Measurements from ENCODE around the gene STN1. TPM values are rescaled to one million over a fixed set of nuclear protein-coding genes. Genes with fewer than 3 reads are reported as not detected.

Gene STN1
- total RNA-seq, 2 experiments from 2014 or later: 37.5 to 52.0 TPM

- peaks cover 2% of the 10 kb centered on the region for H3K36me3 Mint-ChIP-seq
- no peak overlapping the region for H3K27ac Mint-ChIP-seq
- H3K4me3 Mint-ChIP-seq: no peak overlapping the region
- CTCF ChIA-PET: interaction anchor here (1.6 to 2.2 kb wide), 4 partner anchors 14 to 199 kb away, joined by 7 to 12 read pairs (median 10); partner anchors contain the start of gene SFR1
- DNase-seq: no peak
- H3K9me3 Mint-ChIP-seq (ENCODE audit: low read depth): no peaks in the 10 kb centered on the region
- peaks cover 6% of the 10 kb centered on the region for H3K4me1 Mint-ChIP-seq
- no peak for ATAC-seq
- H3K27me3 Mint-ChIP-seq: no peaks in the 10 kb centered on the region
These were observed 4.7 kb upstream of the STN1 start for GRCh38 chr10:103922659-103923058.

DNA sequence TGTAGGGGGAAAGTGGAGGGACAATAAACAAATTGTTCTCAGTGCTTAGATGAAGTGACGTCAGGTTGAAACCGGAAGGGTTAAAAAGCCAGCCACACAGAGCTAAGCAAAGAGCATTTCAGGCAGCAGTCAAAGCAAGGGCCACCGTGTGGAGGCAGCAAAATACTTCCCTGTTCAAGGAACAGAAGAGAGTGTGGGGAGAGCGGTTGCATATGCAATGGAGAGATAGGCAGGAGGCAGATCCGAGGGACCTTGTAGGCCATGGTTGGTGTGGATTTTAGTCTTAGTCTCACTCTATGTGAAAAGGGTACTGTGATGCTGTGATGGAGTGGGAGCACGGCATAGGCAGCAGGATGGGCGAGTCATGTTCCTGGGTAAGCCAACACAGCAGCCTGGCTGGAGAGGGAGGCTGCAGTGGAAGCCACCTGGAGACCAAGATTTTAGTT, 3.8 kb upstream of the STN1 start:
- no peak for ATAC-seq
- H3K4me1 Mint-ChIP-seq: peaks cover 6% of the 10 kb centered on the region
- peaks cover 7% of the 10 kb centered on the region for H3K36me3 Mint-ChIP-seq
- H3K4me3 Mint-ChIP-seq: no peak overlapping the region
- H3K27me3 Mint-ChIP-seq: no peaks in the 10 kb centered on the region
- no peak overlapping the region for H3K27ac Mint-ChIP-seq
- peak; percentile 75 for DNase-seq
- CTCF ChIA-PET: interaction anchor here (0.7 to 2.2 kb wide), 11 partner anchors 9 to 202 kb away, joined by 3 to 12 read pairs (median 5); partner anchors contain the start of genes SFR1 and SLK
- no peaks in the 10 kb centered on the region for H3K9me3 Mint-ChIP-seq (ENCODE audit: low read depth)

- no peaks in the 10 kb centered on the region for H3K27me3 Mint-ChIP-seq
- H3K9me3 Mint-ChIP-seq (ENCODE audit: low read depth): no peaks in the 10 kb centered on the region
- H3K36me3 Mint-ChIP-seq: peaks cover 11% of the 10 kb centered on the region
- ATAC-seq (no peak), DNase-seq (no peak)
- H3K4me1 Mint-ChIP-seq: peaks cover 7% of the 10 kb centered on the region
- CTCF ChIA-PET: interaction anchor here (0.7 to 2.2 kb wide), 12 partner anchors 8 to 203 kb away, joined by 3 to 12 read pairs (median 5); partner anchors contain the start of genes SFR1 and SLK
- H3K27ac Mint-ChIP-seq: no peak overlapping the region
- H3K4me3 Mint-ChIP-seq: no peak overlapping the region
These were observed 3.3 kb upstream of the STN1 start for GRCh38 chr10:103921248-103921647.

- Mint-ChIP-seq H3K4me3 (no peak overlapping the region), H3K4me1 (peaks cover 23% of the 10 kb centered on the region), H3K36me3 (peaks cover 26% of the 10 kb centered on the region), H3K27me3 (no peaks in the 10 kb centered on the region), H3K9me3 (ENCODE audit: low read depth) (peaks cover 4% of the 10 kb centered on the region), H3K27ac (no peak overlapping the region)
- DNase-seq (no peak), ATAC-seq (no peak)
- CTCF ChIA-PET: interaction anchor here (0.6 to 2.1 kb wide), 4 partner anchors 11 to 355 kb away, joined by 3 to 11 read pairs (median 6); no protein-coding TSS in a partner anchor
These were observed 1.7 kb upstream of the STN1 start for GRCh38 chr10:103919648-103920025.

DNA sequence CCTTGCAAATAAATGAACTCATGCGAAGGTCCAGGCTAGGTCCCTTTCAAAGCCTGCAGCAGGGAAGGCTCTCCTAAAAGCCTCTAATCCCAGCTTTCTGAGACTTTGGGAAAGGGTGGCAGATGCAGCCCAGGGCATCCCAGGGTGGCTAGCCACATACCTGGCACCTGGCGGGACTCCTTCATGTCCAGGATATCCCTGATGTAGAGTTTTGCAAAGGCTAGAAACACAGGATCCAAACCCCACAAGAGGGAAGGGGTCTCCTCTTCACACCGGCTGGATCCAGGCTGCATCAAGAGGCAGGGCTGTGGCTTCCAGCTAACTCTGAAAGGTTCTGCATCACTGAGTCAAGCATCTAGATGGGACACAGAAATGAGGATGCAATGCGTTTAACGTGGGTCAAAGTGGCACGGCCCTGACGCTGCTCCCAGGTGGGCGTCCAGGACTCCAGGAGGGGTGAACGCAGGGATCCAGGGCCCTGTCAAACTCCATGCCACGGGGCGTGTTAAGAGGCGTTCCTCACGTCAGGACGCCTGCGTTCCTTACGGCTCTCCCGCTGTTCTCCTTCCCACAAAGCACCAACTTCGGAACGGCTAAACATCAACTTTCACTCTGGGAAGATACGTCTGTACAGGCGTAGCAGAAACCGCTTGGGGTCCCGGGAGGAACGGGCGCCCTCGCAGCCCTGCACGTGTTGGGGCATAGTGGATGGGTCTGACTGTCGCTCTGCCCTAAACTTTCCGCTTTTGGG, 507 bp downstream of the STN1 start:
- no peak for DNase-seq
- Mint-ChIP-seq H3K9me3 (ENCODE audit: low read depth) (peaks cover 4% of the 10 kb centered on the region), H3K4me1 (peaks cover 38% of the 10 kb centered on the region), H3K4me3 (peak overlapping the region; percentile 99), H3K27ac (peak overlapping the region; percentile 96), H3K27me3 (no peaks in the 10 kb centered on the region), H3K36me3 (peaks cover 44% of the 10 kb centered on the region)
- CTCF ChIA-PET: interaction anchor here (0.5 to 2.2 kb wide), 7 partner anchors 8 to 23 kb away, joined by 3 to 7 read pairs (median 3); no protein-coding TSS in a partner anchor
- ATAC-seq: peak; percentile 7

DNA sequence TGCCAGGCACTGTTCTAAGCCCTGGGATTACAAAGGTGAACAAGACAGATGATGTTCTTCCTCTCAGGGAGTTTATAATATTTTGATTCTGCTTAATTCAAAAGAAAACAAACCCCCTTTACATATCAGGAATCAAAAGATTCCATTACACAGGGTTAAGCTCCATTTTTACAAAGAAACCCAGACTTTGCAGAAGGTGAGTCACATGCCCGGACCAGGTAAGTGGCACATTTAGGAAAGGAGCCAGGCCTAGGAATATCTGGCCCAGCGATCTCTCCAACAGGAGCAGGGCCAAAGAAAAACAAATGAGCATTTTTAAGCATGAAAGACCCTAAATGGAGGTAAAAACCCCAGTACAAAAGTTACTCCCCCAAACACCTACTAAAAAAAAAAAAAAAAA, 1.1 kb downstream of the STN1 start:
- peak overlapping the region; percentile 99 for H3K4me3 Mint-ChIP-seq
- DNase-seq: no peak

DNA sequence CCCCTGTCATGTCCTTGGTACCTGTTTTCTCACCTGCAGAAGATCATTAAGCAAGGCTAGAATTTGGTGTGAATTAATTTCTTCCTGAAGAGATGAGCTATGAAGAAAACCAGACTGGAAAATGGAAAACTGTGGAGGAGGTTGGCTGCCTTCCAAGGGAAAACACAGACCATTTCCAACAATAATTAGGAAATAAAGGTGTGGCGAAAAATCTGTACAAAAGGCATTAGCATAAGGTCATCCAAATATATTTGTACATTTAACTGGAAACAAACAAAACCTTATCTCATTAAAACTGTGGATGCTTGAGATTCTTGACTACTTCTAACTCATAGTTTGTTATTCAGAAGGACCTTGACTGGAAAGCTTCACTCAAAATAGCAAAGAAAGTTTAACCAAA, 1.7 kb downstream of the STN1 start:
- peaks cover 51% of the 10 kb centered on the region for H3K4me1 Mint-ChIP-seq
- H3K9me3 Mint-ChIP-seq (ENCODE audit: low read depth): peaks cover 4% of the 10 kb centered on the region
- peak overlapping the region; percentile 99 for H3K4me3 Mint-ChIP-seq
- DNase-seq (no peak), ATAC-seq (no peak)
- H3K27ac Mint-ChIP-seq: peak overlapping the region; percentile 96
- H3K27me3 Mint-ChIP-seq: no peaks in the 10 kb centered on the region
- peaks cover 44% of the 10 kb centered on the region for H3K36me3 Mint-ChIP-seq
- CTCF ChIA-PET: interaction anchor here (0.6 to 2.2 kb wide), 8 partner anchors 8 to 1483 kb away, joined by 3 to 7 read pairs (median 4); no protein-coding TSS in a partner anchor

More for the DNA sequence above, 1.1 kb downstream of the STN1 start:
- no peak for ATAC-seq
- H3K27me3 Mint-ChIP-seq: no peaks in the 10 kb centered on the region
- H3K9me3 Mint-ChIP-seq (ENCODE audit: low read depth): peaks cover 4% of the 10 kb centered on the region
- H3K27ac Mint-ChIP-seq: peak overlapping the region; percentile 96
- peaks cover 44% of the 10 kb centered on the region for H3K36me3 Mint-ChIP-seq
- CTCF ChIA-PET: interaction anchor here (0.5 to 2.2 kb wide), 9 partner anchors 7 to 53 kb away, joined by 3 to 7 read pairs (median 4); no protein-coding TSS in a partner anchor
- H3K4me1 Mint-ChIP-seq: peaks cover 44% of the 10 kb centered on the region

DNA sequence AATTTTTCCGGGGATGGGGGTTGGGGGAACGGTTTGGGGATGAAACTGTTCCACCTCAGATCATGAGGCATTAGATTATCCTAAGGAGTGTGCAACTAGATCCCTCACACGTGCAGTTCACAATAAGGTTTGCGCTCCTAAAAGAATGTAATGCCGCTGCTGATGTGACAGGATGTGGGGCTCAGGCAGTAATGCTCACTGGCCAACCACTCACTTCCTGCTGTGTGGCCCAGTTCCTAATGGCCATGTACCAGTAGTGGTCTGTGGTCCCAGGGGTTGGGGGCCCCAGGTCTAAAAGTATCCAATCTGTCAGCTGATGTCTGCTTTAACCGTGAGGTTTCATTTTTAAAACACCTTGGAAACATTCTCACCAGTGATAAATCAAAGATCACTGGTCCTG, 2.2 kb downstream of the STN1 start:
- DNase-seq (peak; percentile 86), ATAC-seq (no peak)
- Mint-ChIP-seq H3K27ac (peak overlapping the region; percentile 96), H3K36me3 (peaks cover 44% of the 10 kb centered on the region), H3K27me3 (no peaks in the 10 kb centered on the region), H3K4me1 (peaks cover 53% of the 10 kb centered on the region), H3K9me3 (ENCODE audit: low read depth) (peaks cover 4% of the 10 kb centered on the region), H3K4me3 (peak overlapping the region; percentile 99)
- CTCF ChIA-PET: interaction anchor here (1.0 to 1.5 kb wide), 4 partner anchors 10 to 52 kb away, joined by 3 to 4 read pairs (median 3); no protein-coding TSS in a partner anchor

- CTCF ChIA-PET: interaction anchor here (1.3 to 2.7 kb wide), 3 partner anchors 9 to 209 kb away, joined by 3 to 14 read pairs (median 4); no protein-coding TSS in a partner anchor
- peak overlapping the region; percentile 98 for H3K27ac Mint-ChIP-seq
- H3K4me3 Mint-ChIP-seq: no peak overlapping the region
- no peak for ATAC-seq
- peaks cover 57% of the 10 kb centered on the region for H3K36me3 Mint-ChIP-seq
- H3K9me3 Mint-ChIP-seq (ENCODE audit: low read depth): peaks cover 4% of the 10 kb centered on the region
- no peak for DNase-seq
- H3K4me1 Mint-ChIP-seq: peaks cover 72% of the 10 kb centered on the region
- H3K27me3 Mint-ChIP-seq: no peaks in the 10 kb centered on the region
These were observed 5.2 kb downstream of the STN1 start for GRCh38 chr10:103912759-103913158.

DNA sequence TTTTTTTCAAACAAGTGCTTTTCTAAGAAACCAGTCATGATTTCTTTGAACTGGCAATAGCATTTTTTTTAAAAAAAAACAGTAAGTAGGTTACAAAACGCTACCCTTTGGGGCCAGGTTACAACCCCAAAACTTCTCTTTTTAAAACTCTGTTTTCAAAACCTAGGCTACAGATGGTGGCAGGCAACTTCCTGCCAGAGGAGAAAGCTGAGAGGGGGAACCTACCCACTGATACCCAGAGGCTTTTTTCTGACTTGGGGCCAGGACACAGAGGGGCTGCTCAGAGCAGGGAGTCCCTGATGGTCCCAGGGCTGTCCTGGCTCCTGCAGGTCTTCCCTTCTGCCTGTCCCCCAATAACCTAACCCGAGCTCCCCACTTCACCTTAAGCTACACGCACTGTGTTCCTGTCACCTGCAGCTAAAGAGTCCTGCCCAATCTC, 6.9 kb downstream of the STN1 start:
- Mint-ChIP-seq H3K27me3 (no peaks in the 10 kb centered on the region), H3K9me3 (ENCODE audit: low read depth) (peaks cover 4% of the 10 kb centered on the region), H3K4me1 (peaks cover 74% of the 10 kb centered on the region), H3K36me3 (peaks cover 46% of the 10 kb centered on the region), H3K27ac (peak overlapping the region; percentile 98), H3K4me3 (peak overlapping the region; percentile 68)
- CTCF ChIA-PET: interaction anchor here (0.9 to 4.7 kb wide), 8 partner anchors 10 to 210 kb away, joined by 3 to 17 read pairs (median 4); partner anchors contain the start of gene SFR1
- peak; percentile 58 for ATAC-seq
- peak; percentile 80 for DNase-seq

GRCh38 chr10:103910442-103911012, 7.5 kb downstream of the STN1 start:
- Mint-ChIP-seq H3K4me1 (peaks cover 73% of the 10 kb centered on the region), H3K27me3 (no peaks in the 10 kb centered on the region), H3K9me3 (ENCODE audit: low read depth) (peaks cover 4% of the 10 kb centered on the region), H3K36me3 (peaks cover 41% of the 10 kb centered on the region), H3K4me3 (peak overlapping the region; percentile 68), H3K27ac (peak overlapping the region; percentile 98)
- ATAC-seq (peak; percentile 35), DNase-seq (no peak)
- CTCF ChIA-PET: interaction anchor here (0.9 to 4.7 kb wide), 9 partner anchors 9 to 211 kb away, joined by 3 to 17 read pairs (median 5); partner anchors contain the start of gene SFR1

DNA sequence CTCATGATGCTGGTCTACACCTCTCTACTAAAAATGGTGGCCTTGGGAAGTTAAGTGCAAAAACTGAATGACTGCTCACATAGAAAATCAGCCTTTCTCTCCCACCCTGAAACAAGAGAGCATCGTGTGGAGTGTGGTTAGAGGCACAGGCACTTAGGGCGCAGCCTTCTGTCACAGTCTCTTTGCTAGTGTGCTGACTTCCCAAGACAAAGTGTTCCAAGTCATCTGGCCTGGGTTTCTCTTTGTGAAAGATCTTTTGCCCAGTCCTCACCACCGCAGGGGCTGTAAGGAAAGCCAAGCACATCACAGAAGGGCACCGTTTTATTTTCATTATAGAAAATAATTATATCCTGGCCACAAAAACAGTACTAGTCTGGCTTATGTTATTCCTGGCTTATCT, 12.5 kb downstream of the STN1 start:
- CTCF ChIA-PET: no interaction called here
- no peaks in the 10 kb centered on the region for H3K9me3 Mint-ChIP-seq (ENCODE audit: low read depth)
- no peak overlapping the region for H3K4me3 Mint-ChIP-seq
- H3K4me1 Mint-ChIP-seq: peaks cover 67% of the 10 kb centered on the region
- ATAC-seq: no peak
- DNase-seq: no peak
- H3K36me3 Mint-ChIP-seq: peaks cover 40% of the 10 kb centered on the region
- H3K27ac Mint-ChIP-seq: peak overlapping the region; percentile 67
- H3K27me3 Mint-ChIP-seq: no peaks in the 10 kb centered on the region

GRCh38 chr10:103901299-103901698, 16.7 kb downstream of the STN1 start:
- peak; percentile 81 for ATAC-seq
- peaks cover 52% of the 10 kb centered on the region for H3K36me3 Mint-ChIP-seq
- H3K27me3 Mint-ChIP-seq: no peaks in the 10 kb centered on the region
- H3K9me3 Mint-ChIP-seq (ENCODE audit: low read depth): no peaks in the 10 kb centered on the region
- CTCF ChIA-PET: interaction anchor here (0.9 to 2.6 kb wide), 12 partner anchors 10 to 222 kb away, joined by 3 to 14 read pairs (median 5); partner anchors contain the start of genes SLK and STN1
- H3K27ac Mint-ChIP-seq: peak overlapping the region; percentile 79
- peaks cover 47% of the 10 kb centered on the region for H3K4me1 Mint-ChIP-seq
- no peak for DNase-seq
- peak overlapping the region; percentile 55 for H3K4me3 Mint-ChIP-seq

Measured in activated CD8-positive, alpha-beta memory T cell treated with anti-CD3 and anti-CD28 coated beads, Interleukin-2, amount 10 ng/mL, durations not matched to agents 7 days and 5 days (primary cell).